Transverse colon (tissue), 4 donors: ENCODE measurements around the gene PRRG4.
A peak's percentile ranks its signal among the peaks of the same experiment; 100 is the strongest.

Source experiments
- EP300 ChIP-seq: sonication (generic); formaldehyde crosslinking; IDR thresholded peaks from one replicate; pipeline ENCODE4 v1.6.1; 2017; ENCODE audit warnings: antibody characterized with exemption, low read depth
- POLR2A ChIP-seq: fragments of 450-650 bp; IDR thresholded peaks from one replicate; pipeline ENCODE4 v1.6.1; 2016; ENCODE audit warnings: antibody characterized with exemption, mild to moderate bottlenecking, moderate library complexity
- POLR2AphosphoS5 ChIP-seq, 3 donors: sonication (generic); formaldehyde crosslinking; IDR thresholded peaks; one replicate each; pipeline ENCODE4 v1.6.1; 2016; ENCODE audit warnings: antibody characterized with exemption in 3 of 3
- TF ChIP-seq, protein P1 (sequence below), 5 experiments: fragments of 200-600 bp in 3 of 5; fragments of 450-650 bp in 2 of 5; sonication (generic) in 3 of 5; IDR thresholded peaks; 1 replicate in 2 of 5; 2 replicates in 3 of 5; pipeline ENCODE4 v1.5.1; 2016 to 2017; ENCODE audit warnings: antibody characterized with exemption in 5 of 5, inconsistent platforms in 3 of 5, mild to moderate bottlenecking in 2 of 5, moderate library complexity in 1 of 5

DNA sequence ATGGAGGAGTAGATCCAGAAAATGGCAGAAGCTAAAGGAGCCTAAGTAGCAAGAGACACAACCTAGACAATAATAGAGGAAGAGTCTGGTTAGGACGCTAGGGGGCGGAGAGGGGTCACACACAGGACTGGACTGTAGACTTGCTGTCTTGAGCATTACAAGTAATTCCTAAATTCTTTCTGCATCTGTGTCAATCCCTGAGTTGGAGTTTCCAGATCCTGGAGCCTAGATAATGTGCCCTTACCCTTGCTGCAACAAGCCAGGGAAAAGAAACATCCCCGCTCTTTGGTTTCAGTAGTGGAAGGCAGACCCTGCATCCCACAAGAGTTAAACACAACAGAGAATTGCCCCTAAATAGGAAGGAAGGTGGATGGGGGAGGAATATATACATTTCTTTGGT lies 20.4 kb upstream of the PRRG4 start:
- TF ChIP-seq, protein P1, sequence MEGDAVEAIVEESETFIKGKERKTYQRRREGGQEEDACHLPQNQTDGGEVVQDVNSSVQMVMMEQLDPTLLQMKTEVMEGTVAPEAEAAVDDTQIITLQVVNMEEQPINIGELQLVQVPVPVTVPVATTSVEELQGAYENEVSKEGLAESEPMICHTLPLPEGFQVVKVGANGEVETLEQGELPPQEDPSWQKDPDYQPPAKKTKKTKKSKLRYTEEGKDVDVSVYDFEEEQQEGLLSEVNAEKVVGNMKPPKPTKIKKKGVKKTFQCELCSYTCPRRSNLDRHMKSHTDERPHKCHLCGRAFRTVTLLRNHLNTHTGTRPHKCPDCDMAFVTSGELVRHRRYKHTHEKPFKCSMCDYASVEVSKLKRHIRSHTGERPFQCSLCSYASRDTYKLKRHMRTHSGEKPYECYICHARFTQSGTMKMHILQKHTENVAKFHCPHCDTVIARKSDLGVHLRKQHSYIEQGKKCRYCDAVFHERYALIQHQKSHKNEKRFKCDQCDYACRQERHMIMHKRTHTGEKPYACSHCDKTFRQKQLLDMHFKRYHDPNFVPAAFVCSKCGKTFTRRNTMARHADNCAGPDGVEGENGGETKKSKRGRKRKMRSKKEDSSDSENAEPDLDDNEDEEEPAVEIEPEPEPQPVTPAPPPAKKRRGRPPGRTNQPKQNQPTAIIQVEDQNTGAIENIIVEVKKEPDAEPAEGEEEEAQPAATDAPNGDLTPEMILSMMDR (IDR thresholded peaks at IDR 0.05) = peak; percentile 46 to 65 (median 60)
- TF ChIP-seq POLR2A (no peak), POLR2AphosphoS5 (IDR thresholded peaks at IDR 0.05) (no peak), EP300 (no peak)
